22Rv1 (cell line): ENCODE results near the gene CCDC146.

ENCODE experiments used
- ZFX ChIP-seq: fragments of 450-650 bp; IDR thresholded peaks from 2 replicates; pipeline ENCODE4 v1.6.1; 2017; ENCODE audit warnings: antibody characterized with exemption, borderline replicate concordance
- TF ChIP-seq, protein P1 (sequence below): fragments of 450-650 bp; IDR thresholded peaks from 2 replicates; pipeline ENCODE4 v1.5.1; 2017; ENCODE audit warnings: mild to moderate bottlenecking

DNA sequence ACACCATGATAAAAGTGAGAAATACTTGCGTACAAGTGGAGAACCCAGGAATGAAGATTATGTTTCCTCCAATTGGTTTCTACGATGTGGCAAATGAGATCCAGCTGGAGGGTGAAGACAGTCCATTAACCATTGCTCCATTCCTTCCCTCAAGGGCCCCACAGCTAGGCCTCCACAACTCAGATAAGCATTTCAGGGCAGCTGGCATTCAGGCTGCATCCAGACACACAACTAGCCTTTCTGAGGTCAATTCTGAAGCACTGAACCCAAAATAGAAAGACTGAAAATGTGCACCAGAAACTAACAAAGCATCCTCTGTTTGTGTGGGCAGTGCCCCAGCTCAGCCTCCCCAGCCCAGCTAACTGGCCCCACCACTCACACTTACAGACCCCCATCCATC, 198.9 kb downstream of the CCDC146 start:
- TF ChIP-seq, protein P1, sequence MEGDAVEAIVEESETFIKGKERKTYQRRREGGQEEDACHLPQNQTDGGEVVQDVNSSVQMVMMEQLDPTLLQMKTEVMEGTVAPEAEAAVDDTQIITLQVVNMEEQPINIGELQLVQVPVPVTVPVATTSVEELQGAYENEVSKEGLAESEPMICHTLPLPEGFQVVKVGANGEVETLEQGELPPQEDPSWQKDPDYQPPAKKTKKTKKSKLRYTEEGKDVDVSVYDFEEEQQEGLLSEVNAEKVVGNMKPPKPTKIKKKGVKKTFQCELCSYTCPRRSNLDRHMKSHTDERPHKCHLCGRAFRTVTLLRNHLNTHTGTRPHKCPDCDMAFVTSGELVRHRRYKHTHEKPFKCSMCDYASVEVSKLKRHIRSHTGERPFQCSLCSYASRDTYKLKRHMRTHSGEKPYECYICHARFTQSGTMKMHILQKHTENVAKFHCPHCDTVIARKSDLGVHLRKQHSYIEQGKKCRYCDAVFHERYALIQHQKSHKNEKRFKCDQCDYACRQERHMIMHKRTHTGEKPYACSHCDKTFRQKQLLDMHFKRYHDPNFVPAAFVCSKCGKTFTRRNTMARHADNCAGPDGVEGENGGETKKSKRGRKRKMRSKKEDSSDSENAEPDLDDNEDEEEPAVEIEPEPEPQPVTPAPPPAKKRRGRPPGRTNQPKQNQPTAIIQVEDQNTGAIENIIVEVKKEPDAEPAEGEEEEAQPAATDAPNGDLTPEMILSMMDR, result no peak
- TF ChIP-seq ZFX, result no peak
